ENCODE measurements around the gene FAM25A.

- TF ChIP-seq, protein P1, sequence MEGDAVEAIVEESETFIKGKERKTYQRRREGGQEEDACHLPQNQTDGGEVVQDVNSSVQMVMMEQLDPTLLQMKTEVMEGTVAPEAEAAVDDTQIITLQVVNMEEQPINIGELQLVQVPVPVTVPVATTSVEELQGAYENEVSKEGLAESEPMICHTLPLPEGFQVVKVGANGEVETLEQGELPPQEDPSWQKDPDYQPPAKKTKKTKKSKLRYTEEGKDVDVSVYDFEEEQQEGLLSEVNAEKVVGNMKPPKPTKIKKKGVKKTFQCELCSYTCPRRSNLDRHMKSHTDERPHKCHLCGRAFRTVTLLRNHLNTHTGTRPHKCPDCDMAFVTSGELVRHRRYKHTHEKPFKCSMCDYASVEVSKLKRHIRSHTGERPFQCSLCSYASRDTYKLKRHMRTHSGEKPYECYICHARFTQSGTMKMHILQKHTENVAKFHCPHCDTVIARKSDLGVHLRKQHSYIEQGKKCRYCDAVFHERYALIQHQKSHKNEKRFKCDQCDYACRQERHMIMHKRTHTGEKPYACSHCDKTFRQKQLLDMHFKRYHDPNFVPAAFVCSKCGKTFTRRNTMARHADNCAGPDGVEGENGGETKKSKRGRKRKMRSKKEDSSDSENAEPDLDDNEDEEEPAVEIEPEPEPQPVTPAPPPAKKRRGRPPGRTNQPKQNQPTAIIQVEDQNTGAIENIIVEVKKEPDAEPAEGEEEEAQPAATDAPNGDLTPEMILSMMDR (IDR thresholded peaks at IDR 0.05) = no peak
- no peak for TF ChIP-seq POLR2A (IDR thresholded peaks at IDR 0.05)
These were observed 27.6 kb upstream of the FAM25A start for GRCh38 chr10:86992456-86992855.

Data from right lobe of liver (tissue), 4 donors.